ENCODE results near the gene TEX50. TPM values are rescaled to one million over a fixed set of nuclear protein-coding genes. Genes with fewer than 3 reads are reported as not detected.

The TEX50 gene
- total RNA-seq, 1 experiment from 2014 or later: not detected

DNA sequence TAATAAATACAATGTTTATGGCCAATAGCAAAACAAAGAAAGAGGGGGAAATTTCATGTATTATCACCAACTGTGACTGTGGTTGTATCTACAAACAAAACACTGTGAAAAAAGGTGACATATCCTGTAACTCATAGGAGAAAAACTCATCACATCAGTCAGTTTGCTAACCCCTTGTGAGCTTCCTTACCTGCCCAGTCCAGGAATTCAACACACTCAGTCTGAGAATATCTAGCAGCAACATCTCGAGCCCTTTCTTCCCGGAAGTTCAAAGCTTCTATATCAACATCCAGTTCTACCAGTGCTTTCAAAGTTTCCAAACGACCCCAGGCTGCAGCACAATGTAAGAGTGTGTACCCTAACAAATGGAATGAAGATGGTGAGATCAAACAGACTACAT, 11.5 kb downstream of the TEX50 start:
- Histone ChIP-seq H3K4ac (ENCODE audit: low read depth, low read length) (no peak overlapping the region), H4K5ac (ENCODE audit: insufficient read length, low read depth, low read length) (no peak overlapping the region), H3T11ph (ENCODE audit: low read length) (no peak overlapping the region), H3K23ac (ENCODE audit: insufficient read length, low read depth, low read length) (no peak overlapping the region), H3K9me3 (ENCODE audit: control insufficient read depth, low read depth, low read length) (no peaks in the 10 kb centered on the region), H3K27ac (ENCODE audit: insufficient read length, low read depth, low read length) (no peak overlapping the region), H2BK12ac (ENCODE audit: insufficient read length, low read depth, low read length) (no peak overlapping the region), H3K27me3 (ENCODE audit: insufficient read depth, low read length) (no peaks in the 10 kb centered on the region), H3K4me1 (ENCODE audit: insufficient read depth, low read length) (no peaks in the 10 kb centered on the region), H3K14ac (ENCODE audit: insufficient read depth, low read length) (no peak overlapping the region), H3K79me1 (ENCODE audit: insufficient read depth, low read depth, low read length, poor library complexity, severe bottlenecking) (no peaks in the 10 kb centered on the region), H2BK5ac (ENCODE audit: insufficient read length, low read length) (no peak overlapping the region), H3K79me2 (ENCODE audit: insufficient read depth, low read length) (no peaks in the 10 kb centered on the region), H2AFZ (ENCODE audit: low read length) (no peak overlapping the region), H2BK20ac (ENCODE audit: low read depth, low read length, poor library complexity, severe bottlenecking) (no peak overlapping the region), H4K20me1 (ENCODE audit: control insufficient read depth, insufficient read depth, insufficient read length) (no peaks in the 10 kb centered on the region), H3K9ac (ENCODE audit: extremely low read depth, insufficient read length, low read length) (no peak overlapping the region), H2AK5ac (ENCODE audit: insufficient read length, low read length) (no peak overlapping the region), H2BK15ac (ENCODE audit: low read depth, low read length) (no peak overlapping the region), H4K91ac (ENCODE audit: insufficient read length, low read depth, low read length) (no peak overlapping the region), H4K8ac (replicated peaks; ENCODE audit: insufficient read length, low read depth, low read length) (no peak overlapping the region), H3K4me2 (ENCODE audit: insufficient read depth, insufficient read length, low read length) (no peak overlapping the region), H2BK120ac (ENCODE audit: low read depth, low read length, poor library complexity, severe bottlenecking) (no peak overlapping the region), H3K18ac (ENCODE audit: insufficient read length, low read depth, low read length) (no peak overlapping the region), H3K23me2 (ENCODE audit: insufficient read length, low read depth, low read length, poor library complexity, severe bottlenecking) (no peaks in the 10 kb centered on the region), H3K56ac (ENCODE audit: insufficient read length, low read depth, low read length) (no peak overlapping the region)
- no peak for DNase-seq
- peaks cover under 1% of the 10 kb centered on the region; the same call in 1 of the 2 replicates for H3K27me3 Mint-ChIP-seq (ENCODE audit: low read depth)
- TF ChIP-seq, protein P1, sequence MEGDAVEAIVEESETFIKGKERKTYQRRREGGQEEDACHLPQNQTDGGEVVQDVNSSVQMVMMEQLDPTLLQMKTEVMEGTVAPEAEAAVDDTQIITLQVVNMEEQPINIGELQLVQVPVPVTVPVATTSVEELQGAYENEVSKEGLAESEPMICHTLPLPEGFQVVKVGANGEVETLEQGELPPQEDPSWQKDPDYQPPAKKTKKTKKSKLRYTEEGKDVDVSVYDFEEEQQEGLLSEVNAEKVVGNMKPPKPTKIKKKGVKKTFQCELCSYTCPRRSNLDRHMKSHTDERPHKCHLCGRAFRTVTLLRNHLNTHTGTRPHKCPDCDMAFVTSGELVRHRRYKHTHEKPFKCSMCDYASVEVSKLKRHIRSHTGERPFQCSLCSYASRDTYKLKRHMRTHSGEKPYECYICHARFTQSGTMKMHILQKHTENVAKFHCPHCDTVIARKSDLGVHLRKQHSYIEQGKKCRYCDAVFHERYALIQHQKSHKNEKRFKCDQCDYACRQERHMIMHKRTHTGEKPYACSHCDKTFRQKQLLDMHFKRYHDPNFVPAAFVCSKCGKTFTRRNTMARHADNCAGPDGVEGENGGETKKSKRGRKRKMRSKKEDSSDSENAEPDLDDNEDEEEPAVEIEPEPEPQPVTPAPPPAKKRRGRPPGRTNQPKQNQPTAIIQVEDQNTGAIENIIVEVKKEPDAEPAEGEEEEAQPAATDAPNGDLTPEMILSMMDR (conservative IDR thresholded peaks at IDR 0.05): no peak
- no peak overlapping the region for H3K27ac Mint-ChIP-seq
- H3K36me3 Mint-ChIP-seq (ENCODE audit: insufficient read depth in 1 of 3, low read depth in 3 of 3): peaks cover 0 to 15% (median 10%) of the 10 kb centered on the region in 3 experiments; a peak in 4 of 7 replicates
- H3K4me3 Mint-ChIP-seq: no peak overlapping the region
- peaks cover 1 to 3% of the 10 kb centered on the region in 2 experiments; a peak in 3 of 5 replicates for H3K9me3 Mint-ChIP-seq
- no CpG with 5 or more reads among the region's 3 CpGs for WGBS (ENCODE audit: extremely low coverage, insufficient read length, low lambda C conversion rate)
- H3K4me1 Mint-ChIP-seq: peaks cover 0 to 4% of the 10 kb centered on the region in 2 experiments; a peak in 1 of 4 replicates
